ENCODE data around the gene AFF3.

AFF3 gene

GRCh38 chr2:99989905-99990304 is 152.5 kb downstream of the AFF3 start:
- Histone ChIP-seq H3K4me1 (no peaks in the 10 kb centered on the region), H3K36me3 (no peaks in the 10 kb centered on the region), H3K9me3 (no peaks in the 10 kb centered on the region), H3K4me3 (ENCODE audit: low read depth, low read length) (no peak overlapping the region), H3K27me3 (no peaks in the 10 kb centered on the region)
- DNase-seq, result no peak
- TF ChIP-seq, protein P1, sequence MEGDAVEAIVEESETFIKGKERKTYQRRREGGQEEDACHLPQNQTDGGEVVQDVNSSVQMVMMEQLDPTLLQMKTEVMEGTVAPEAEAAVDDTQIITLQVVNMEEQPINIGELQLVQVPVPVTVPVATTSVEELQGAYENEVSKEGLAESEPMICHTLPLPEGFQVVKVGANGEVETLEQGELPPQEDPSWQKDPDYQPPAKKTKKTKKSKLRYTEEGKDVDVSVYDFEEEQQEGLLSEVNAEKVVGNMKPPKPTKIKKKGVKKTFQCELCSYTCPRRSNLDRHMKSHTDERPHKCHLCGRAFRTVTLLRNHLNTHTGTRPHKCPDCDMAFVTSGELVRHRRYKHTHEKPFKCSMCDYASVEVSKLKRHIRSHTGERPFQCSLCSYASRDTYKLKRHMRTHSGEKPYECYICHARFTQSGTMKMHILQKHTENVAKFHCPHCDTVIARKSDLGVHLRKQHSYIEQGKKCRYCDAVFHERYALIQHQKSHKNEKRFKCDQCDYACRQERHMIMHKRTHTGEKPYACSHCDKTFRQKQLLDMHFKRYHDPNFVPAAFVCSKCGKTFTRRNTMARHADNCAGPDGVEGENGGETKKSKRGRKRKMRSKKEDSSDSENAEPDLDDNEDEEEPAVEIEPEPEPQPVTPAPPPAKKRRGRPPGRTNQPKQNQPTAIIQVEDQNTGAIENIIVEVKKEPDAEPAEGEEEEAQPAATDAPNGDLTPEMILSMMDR (IDR thresholded peaks at IDR 0.05; ENCODE audit: low read depth, low read length), result no peak

GRCh38 chr2:99988599-99988998 is 153.8 kb downstream of the AFF3 start:
- TF ChIP-seq, protein P1 (IDR thresholded peaks at IDR 0.05; ENCODE audit: low read depth, low read length), result no peak
- Histone ChIP-seq H3K36me3 (no peaks in the 10 kb centered on the region), H3K27me3 (no peaks in the 10 kb centered on the region), H3K4me3 (ENCODE audit: low read depth, low read length) (no peak overlapping the region), H3K4me1 (no peaks in the 10 kb centered on the region), H3K9me3 (no peaks in the 10 kb centered on the region)
- DNase-seq, result no peak

DNA sequence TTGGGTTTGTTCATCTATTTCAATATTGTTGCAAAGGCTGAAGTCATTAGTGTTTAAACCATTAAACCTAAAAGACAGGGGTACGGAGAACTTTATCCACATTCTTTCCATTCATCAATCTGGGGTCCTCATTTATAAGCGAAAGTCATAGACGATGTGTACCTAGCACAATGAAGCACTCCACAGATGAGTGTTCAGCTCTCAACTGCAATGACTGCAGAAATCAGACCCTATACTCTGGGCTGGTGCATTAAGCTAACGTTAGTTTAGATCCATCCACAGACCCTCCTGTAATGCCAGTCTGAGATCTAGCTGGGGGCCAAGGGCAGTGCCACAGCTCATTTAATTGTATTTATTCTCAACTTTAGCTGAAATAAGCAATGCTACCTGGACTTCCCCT is 155.2 kb downstream of the AFF3 start:
- no peaks in the 10 kb centered on the region for H3K9me3 ChIP-seq
- H3K36me3 ChIP-seq, result no peaks in the 10 kb centered on the region
- no peaks in the 10 kb centered on the region for H3K27me3 ChIP-seq
- TF ChIP-seq, protein P1 (IDR thresholded peaks at IDR 0.05; ENCODE audit: low read depth, low read length), result no peak
- no peak overlapping the region for H3K4me3 ChIP-seq (ENCODE audit: low read depth, low read length)
- no peak for DNase-seq
- no peaks in the 10 kb centered on the region for H3K4me1 ChIP-seq

GRCh38 chr2:99984799-99985515 is 157.4 kb downstream of the AFF3 start:
- Histone ChIP-seq H3K4me3 (ENCODE audit: low read depth, low read length) (no peak overlapping the region), H3K36me3 (no peaks in the 10 kb centered on the region), H3K9me3 (no peaks in the 10 kb centered on the region), H3K27me3 (no peaks in the 10 kb centered on the region), H3K4me1 (no peaks in the 10 kb centered on the region)
- TF ChIP-seq, protein P1 (IDR thresholded peaks at IDR 0.05; ENCODE audit: low read depth, low read length), result no peak
- DNase-seq, result no peak

- TF ChIP-seq, protein P1 (IDR thresholded peaks at IDR 0.05; ENCODE audit: low read depth, low read length), result no peak
- Histone ChIP-seq H3K27me3 (no peaks in the 10 kb centered on the region), H3K9me3 (no peaks in the 10 kb centered on the region), H3K4me1 (no peaks in the 10 kb centered on the region), H3K4me3 (ENCODE audit: low read depth, low read length) (no peak overlapping the region), H3K36me3 (no peaks in the 10 kb centered on the region)
- no peak for DNase-seq
These were observed 159.6 kb downstream of the AFF3 start for GRCh38 chr2:99982744-99983143.

DNA sequence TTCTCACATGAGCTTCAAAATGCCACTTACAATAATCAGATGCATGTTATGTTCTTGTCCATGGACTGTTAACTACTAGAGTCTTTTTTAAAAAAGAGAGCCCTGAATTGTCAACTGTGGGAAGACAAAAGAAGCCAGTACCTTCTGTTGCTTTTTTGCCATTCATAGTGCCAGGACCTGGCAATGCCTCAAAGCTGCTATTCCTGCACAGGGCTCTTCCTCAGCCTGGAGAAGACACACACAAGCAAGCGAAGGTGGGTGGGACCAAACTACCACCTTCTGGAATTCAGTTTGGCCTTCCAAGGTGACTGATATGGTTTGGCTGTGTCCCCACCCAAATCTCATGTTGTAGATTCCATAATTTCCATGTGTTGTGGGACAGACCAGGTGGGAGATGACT is 160.6 kb downstream of the AFF3 start:
- TF ChIP-seq, protein P1 (IDR thresholded peaks at IDR 0.05; ENCODE audit: low read depth, low read length), result no peak
- DNase-seq, result no peak
- H3K36me3 ChIP-seq, result no peaks in the 10 kb centered on the region
- H3K4me1 ChIP-seq, result no peaks in the 10 kb centered on the region
- H3K4me3 ChIP-seq (ENCODE audit: low read depth, low read length), result no peak overlapping the region
- no peaks in the 10 kb centered on the region for H3K9me3 ChIP-seq
- no peaks in the 10 kb centered on the region for H3K27me3 ChIP-seq
